GM12878 (cell line): ENCODE measurements around the gene PATZ1. TPM values are rescaled to one million over a fixed set of nuclear protein-coding genes. Genes with fewer than 3 reads are reported as not detected.
A peak's percentile ranks its signal among the peaks of the same experiment; 100 is the strongest.

Experiments used
- ATAC-seq: fragments of 200-7000 bp; cut with Tn5 transposase; 3 replicates; pipeline ENCODE4 v1.9.1; 2020; ENCODE audit warnings: mild to moderate bottlenecking, moderate library complexity
- BruUV-seq: library from RNA; stranded (reverse); fragments of 400-500 nt; replicated peaks from 2 replicates; lab custom pipeline; 2021; lab: Mats Ljungman, UMichigan
- CTCF ChIA-PET: fragments of 300-600 bp; sonication (Branson Sonifier 250); formaldehyde crosslinking; extraction: SDS; loops from one replicate; lab custom pipeline; 2021; ENCODE audit warnings: inconsistent platforms; lab: Yijun Ruan, JAX
- POLR2A ChIA-PET: fragments of 350-600 bp; formaldehyde crosslinking; extraction: SDS; loops from one replicate; lab custom pipeline; 2021; ENCODE audit warnings: inconsistent platforms; lab: Charles Lee
- RAD21 ChIA-PET: fragments of 300-600 bp; sonication (Branson Sonifier 250); formaldehyde crosslinking; loops from one replicate; lab custom pipeline; 2023; ENCODE audit warnings: antibody characterized with exemption; ENCODE audit not compliant: unreplicated experiment; lab: Charles Lee
- SMC1A ChIA-PET: fragments of 300-600 bp; sonication (Branson Sonifier 250); formaldehyde crosslinking; loops from one replicate; lab custom pipeline; 2023; ENCODE audit not compliant: unreplicated experiment, uncharacterized antibody; lab: Charles Lee
- DNase-seq: peaks from one replicate; pipeline ENCODE4 v3.0.0-alpha.2; 2011; ENCODE audit warnings: low read depth, low spot score
- FAIRE-seq: peaks from 3 replicates; lab custom pipeline; 2011; peaks lifted over from hg19 to GRCh38; lab: Jason Lieb, UNC
- H2AFZ ChIP-seq: 2 replicates; pipeline ENCODE4 v1.6.0; 2011; ENCODE audit warnings: low read depth, low read length, control low read depth; ENCODE audit not compliant: control insufficient read depth
- H3K27ac ChIP-seq: 2 replicates; pipeline ENCODE4 v1.5.1; 2011; ENCODE audit warnings: control low read depth; ENCODE audit not compliant: control insufficient read depth, insufficient read depth
- H3K27me3 ChIP-seq, 2 experiments: replicated peaks in 1 of 2; 2 replicates each; pipeline versions ENCODE4 v1.6.0 to v1.6.1; 2011; ENCODE audit warnings: low read length in 1 of 2; ENCODE audit not compliant: control insufficient read depth in 2 of 2, insufficient read depth in 2 of 2
- H3K36me3 ChIP-seq, 2 experiments: 2 replicates each; pipeline ENCODE4 v1.5.1; 2011; ENCODE audit warnings: low read length in 1 of 2; ENCODE audit not compliant: control insufficient read depth in 2 of 2, insufficient read depth in 2 of 2
- H3K4me1 ChIP-seq: 2 replicates; pipeline ENCODE4 v1.6.1; 2011; ENCODE audit warnings: mild to moderate bottlenecking, low read length, moderate library complexity, mixed read lengths; ENCODE audit not compliant: control insufficient read depth, insufficient read depth
- H3K4me2 ChIP-seq: 2 replicates; pipeline ENCODE4 v1.6.0; 2011; ENCODE audit warnings: control low read depth; ENCODE audit not compliant: control insufficient read depth, insufficient read depth
- H3K4me3 ChIP-seq: fragments of 200-600 bp; sonication (generic); 2 replicates; pipeline ENCODE4 v1.5.1; 2016
- H3K79me2 ChIP-seq: 2 replicates; pipeline ENCODE4 v1.6.0; 2011; ENCODE audit warnings: low read length; ENCODE audit not compliant: control insufficient read depth, insufficient read depth
- H3K9ac ChIP-seq: 2 replicates; pipeline ENCODE4 v1.8.0; 2011; ENCODE audit warnings: low read length, control low read depth, mixed read lengths; ENCODE audit not compliant: control insufficient read depth, insufficient read depth
- H3K9me3 ChIP-seq: replicated peaks from 3 replicates; pipeline ENCODE4 v1.5.1; 2011; ENCODE audit warnings: mild to moderate bottlenecking, low read length; ENCODE audit not compliant: control insufficient read depth, insufficient read depth
- H4K20me1 ChIP-seq: 2 replicates; pipeline ENCODE4 v1.6.0; 2011; ENCODE audit not compliant: control insufficient read depth, insufficient read depth
- ELK1 ChIP-seq: IDR thresholded peaks from 2 replicates; pipeline ENCODE4 v1.6.1; 2012; ENCODE audit warnings: low read depth, low read length, improper control_type of control experiment
- EP300 ChIP-seq, 2 experiments: fragments of 150-350 bp in 1 of 2; IDR thresholded peaks; 2 replicates each; pipeline ENCODE4 v1.6.1; 2011 to 2012; ENCODE audit warnings: low read depth in 2 of 2, low read length in 2 of 2, borderline replicate concordance in 1 of 2, improper control_type of control experiment in 1 of 2, inconsistent platforms in 1 of 2; ENCODE audit not compliant: control insufficient read depth in 1 of 2
- GATAD2B ChIP-seq: fragments of 450-650 bp; conservative IDR thresholded peaks from 2 replicates; pipeline ENCODE4 v1.6.1; 2017; ENCODE audit warnings: low read depth, mild to moderate bottlenecking, moderate library complexity
- IKZF1 ChIP-seq: fragments of 450-650 bp; conservative IDR thresholded peaks from 2 replicates; pipeline ENCODE4 v1.6.1; 2017; ENCODE audit warnings: antibody characterized with exemption, mild to moderate bottlenecking
- IRF3 ChIP-seq: fragments of 450-650 bp; IDR thresholded peaks from 2 replicates; pipeline ENCODE4 v1.6.1; 2014; ENCODE audit warnings: mild to moderate bottlenecking
- IRF5 ChIP-seq: fragments of 450-650 bp; IDR thresholded peaks from 2 replicates; pipeline ENCODE4 v1.6.1; 2017; ENCODE audit warnings: borderline replicate concordance
- NBN ChIP-seq: fragments of 450-650 bp; IDR thresholded peaks from 2 replicates; pipeline ENCODE4 v1.6.1; 2016
- PAX8 ChIP-seq: fragments of 450-650 bp; IDR thresholded peaks from 2 replicates; pipeline ENCODE4 v1.6.1; 2017; ENCODE audit warnings: mild to moderate bottlenecking, moderate library complexity
- PKNOX1 ChIP-seq: fragments of 450-650 bp; IDR thresholded peaks from 2 replicates; pipeline ENCODE4 v1.6.1; 2016; ENCODE audit warnings: mild to moderate bottlenecking
- POLR2AphosphoS2 ChIP-seq: IDR thresholded peaks from 2 replicates; pipeline ENCODE4 v1.6.1; 2011; ENCODE audit warnings: low read depth, mild to moderate bottlenecking, low read length, improper control_type of control experiment, moderate library complexity
- SMAD1 ChIP-seq: fragments of 450-650 bp; IDR thresholded peaks from 2 replicates; pipeline ENCODE4 v1.6.1; 2018; ENCODE audit warnings: mild to moderate bottlenecking, low read depth; ENCODE audit not compliant: partially characterized antibody
- SP1 ChIP-seq: IDR thresholded peaks from one replicate; pipeline ENCODE4 v1.6.1; 2011; ENCODE audit warnings: low read depth, low read length
- SREBF2 ChIP-seq: IDR thresholded peaks from 2 replicates; pipeline ENCODE4 v1.6.1; 2012; ENCODE audit warnings: mild to moderate bottlenecking, low read length
- TCF12 ChIP-seq: IDR thresholded peaks from 2 replicates; pipeline ENCODE4 v1.6.1; 2011; ENCODE audit warnings: low read depth, mild to moderate bottlenecking, low read length
- TCF3 ChIP-seq: IDR thresholded peaks from 2 replicates; pipeline ENCODE4 v1.6.1; 2012; ENCODE audit warnings: low read depth, mild to moderate bottlenecking, low read length, borderline replicate concordance; ENCODE audit not compliant: insufficient read depth
- USF1 ChIP-seq: IDR thresholded peaks from 2 replicates; pipeline ENCODE4 v1.6.1; 2011; ENCODE audit warnings: borderline replicate concordance, low read depth, mild to moderate bottlenecking, moderate library complexity, mixed read lengths, low read length; ENCODE audit not compliant: insufficient read depth; ENCODE audit errors: extremely low read length
- ZBED1 ChIP-seq: IDR thresholded peaks from 2 replicates; pipeline ENCODE4 v1.6.1; 2016; ENCODE audit warnings: borderline replicate concordance
- WGBS: methylation state at CpG from one replicate; pipeline ENCODE4 v1.1.6; 2016; ENCODE audit warnings: low lambda C conversion rate; ENCODE audit not compliant: insufficient replicate concordance, insufficient coverage; ENCODE audit errors: missing lambda C conversion rate; 5-methylcytosine and 5-hydroxymethylcytosine counted together
- in situ Hi-C: fragments of 300-500 bp; cut with MboI; formaldehyde crosslinking; loops from 9 replicates; pipeline ENCODE4 v1.14.3; 2018; ENCODE audit warnings: mixed read lengths
- intact Hi-C: fragments of 100-400 bp; cut with micrococcal nuclease; formaldehyde crosslinking; loops from one replicate; pipeline ENCODE4 v1.14.2; 2022; ENCODE audit not compliant: unreplicated experiment
- polyA plus RNA-seq, 11 experiments: library from polyadenylated mRNA; depleted of rRNA in 4 of 11; unstranded in 6 of 11; stranded (reverse) in 5 of 11; fragments of >200 nt; fragmentation: Nextera tagmentation in 4 of 11; fragmentation: Illumina TruSeq in 1 of 11; extraction: Ambion mirVana in 4 of 11; extraction: Trizol in 1 of 11; gene quantifications; 1 replicate in 1 of 11; 2 replicates in 10 of 11; pipeline versions ENCODE4 v1.2.1 to v1.2.3, GENCODE V29; 2011 to 2016; ENCODE audit warnings: inconsistent platforms in 2 of 11, missing spikeins in 2 of 11, low read depth in 1 of 11
- total RNA-seq, 4 experiments: library from RNA; depleted of rRNA in 3 of 4; stranded (reverse); fragments of >200 nt in 3 of 4; fragmentation: Illumina TruSeq in 1 of 4; extraction: Trizol in 1 of 4; gene quantifications; 2 replicates each; pipeline versions ENCODE4 v1.2.1 to v1.2.3, GENCODE V29; 2013 to 2021

The PATZ1 gene
- total and polyA plus RNA-seq, 10 of the 15 experiments (the other 5 are each of a cell fraction or from before 2014, with no cell fraction given) = 3.6 to 32.7 (median 13.9) TPM

- Histone ChIP-seq H3K4me3 (peak overlapping the region; percentile 85), H3K27ac (peak overlapping the region; percentile 57), H3K9ac (peak overlapping the region; percentile 71), H3K79me2 (peaks cover 40% of the 10 kb centered on the region), H3K27me3 (no peaks in the 10 kb centered on the region), H2AFZ (no peak overlapping the region), H4K20me1 (peaks cover 5% of the 10 kb centered on the region; the same call in 1 of the 2 replicates), H3K36me3 (peaks cover 17 to 18% of the 10 kb centered on the region in 2 experiments), H3K9me3 (no peaks in the 10 kb centered on the region), H3K4me1 (peaks cover 20% of the 10 kb centered on the region), H3K4me2 (peak overlapping the region; percentile 99)
- 19% methylated on average over 18 of the region's 18 CpGs for WGBS
- SMC1A ChIA-PET = interaction anchor here (0.7 to 1.3 kb wide), 2 partner anchors 50 to 68 kb away, joined by 3 read pairs; no protein-coding TSS in a partner anchor
- intact Hi-C loops (no loop called here), in situ Hi-C loops (no loop called here)
- ATAC-seq (peak; percentile 7), FAIRE-seq (no peak), DNase-seq (no peak)
- RAD21 ChIA-PET = interaction anchor here (1.1 kb wide), 1 partner anchor 16 kb away, joined by 3 read pairs; no protein-coding TSS in a partner anchor
- no TSS peak for BruUV-seq
- CTCF ChIA-PET = interaction anchor here (0.8 to 1.8 kb wide), 6 partner anchors 56 to 626 kb away, joined by 3 to 4 read pairs (median 4); partner anchors contain the start of gene DRG1
- POLR2A ChIA-PET = interaction anchor here (1.0 kb wide), 1 partner anchor 10 kb away, joined by 4 read pairs; no protein-coding TSS in a partner anchor
- no peak for TF ChIP-seq ELK1
- no peak for TF ChIP-seq SMAD1
- no peak for TF ChIP-seq EP300 (IDR thresholded peaks at IDR 0.05; ENCODE audit: borderline replicate concordance in 1 of 2, control insufficient read depth in 1 of 2, low read depth in 2 of 2, low read length in 2 of 2)
- no peak for TF ChIP-seq NBN
- TF ChIP-seq ZBED1 = no peak
- no peak for TF ChIP-seq IRF5
- TF ChIP-seq SREBF2 = no peak
- TF ChIP-seq TCF3 = no peak
- peak; percentile 33; the same call in 1 of the 2 replicates for TF ChIP-seq IKZF1
- no peak for TF ChIP-seq SP1
- TF ChIP-seq POLR2AphosphoS2 = 0 out of 2 replicates have a peak, but pooled peaks have one; percentile 21
- TF ChIP-seq GATAD2B = no peak
- TF ChIP-seq IRF3 = no peak
- TF ChIP-seq PAX8 = no peak
- no peak for TF ChIP-seq USF1
- TF ChIP-seq TCF12 = no peak
- TF ChIP-seq PKNOX1 = no peak
These were observed 2.6 kb downstream of the PATZ1 start for GRCh38 chr22:31343235-31344191.
